DND-41 (cell line): Measurements from ENCODE around the gene KIF5A.

Experiments
- EZH2 ChIP-seq: IDR thresholded peaks from 3 replicates; pipeline ENCODE4 v1.6.1; 2012; ENCODE audit warnings: borderline replicate concordance, low read depth, mild to moderate bottlenecking, moderate library complexity, low read length, inconsistent platforms; ENCODE audit not compliant: severe bottlenecking
- TF ChIP-seq, protein P1 (sequence below): IDR thresholded peaks from 2 replicates; pipeline ENCODE4 v1.5.1; 2012; ENCODE audit warnings: borderline replicate concordance, low read length, moderate library complexity, mild to moderate bottlenecking; ENCODE audit not compliant: poor library complexity, severe bottlenecking; ENCODE audit errors: extremely low read depth

DNA sequence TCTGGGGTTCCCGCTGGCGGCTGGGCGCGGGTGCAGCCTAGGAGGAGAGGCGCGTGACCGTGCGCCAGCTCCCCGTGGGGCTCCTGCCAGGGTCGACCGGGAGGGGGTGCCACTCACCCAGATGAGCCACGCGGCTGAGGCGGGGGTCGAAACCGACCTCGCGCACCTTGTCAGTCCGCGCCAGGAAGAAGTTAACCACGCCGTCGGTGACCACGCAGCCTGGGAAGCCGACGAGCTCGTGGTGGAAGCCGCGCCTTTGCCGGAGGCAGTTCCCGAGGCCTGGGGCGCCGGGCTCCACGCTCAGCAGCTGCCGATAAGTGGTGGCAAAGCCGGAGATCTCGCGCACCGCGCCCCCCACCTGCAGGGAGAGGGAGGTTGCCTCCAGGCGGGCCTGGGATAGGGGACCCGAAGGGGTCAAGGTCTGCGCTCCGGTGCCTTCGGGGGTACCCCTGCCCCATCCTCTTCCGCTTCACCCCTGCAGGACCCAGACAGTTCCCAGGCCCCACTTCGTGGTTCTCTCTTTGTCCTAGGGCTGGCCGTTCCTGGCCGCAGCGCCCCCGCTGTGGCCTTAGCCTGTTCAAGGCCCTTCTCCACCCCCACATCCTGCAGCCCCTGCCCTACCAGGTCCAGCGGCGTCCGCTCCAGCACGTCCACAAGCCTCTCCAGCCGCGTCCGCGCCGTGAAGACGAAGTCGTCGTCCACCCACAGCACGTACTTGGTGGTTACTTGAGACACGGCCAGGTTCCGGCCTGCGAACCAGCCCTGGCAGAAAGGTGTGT lies 77.8 kb downstream of the KIF5A start:
- TF ChIP-seq, protein P1, sequence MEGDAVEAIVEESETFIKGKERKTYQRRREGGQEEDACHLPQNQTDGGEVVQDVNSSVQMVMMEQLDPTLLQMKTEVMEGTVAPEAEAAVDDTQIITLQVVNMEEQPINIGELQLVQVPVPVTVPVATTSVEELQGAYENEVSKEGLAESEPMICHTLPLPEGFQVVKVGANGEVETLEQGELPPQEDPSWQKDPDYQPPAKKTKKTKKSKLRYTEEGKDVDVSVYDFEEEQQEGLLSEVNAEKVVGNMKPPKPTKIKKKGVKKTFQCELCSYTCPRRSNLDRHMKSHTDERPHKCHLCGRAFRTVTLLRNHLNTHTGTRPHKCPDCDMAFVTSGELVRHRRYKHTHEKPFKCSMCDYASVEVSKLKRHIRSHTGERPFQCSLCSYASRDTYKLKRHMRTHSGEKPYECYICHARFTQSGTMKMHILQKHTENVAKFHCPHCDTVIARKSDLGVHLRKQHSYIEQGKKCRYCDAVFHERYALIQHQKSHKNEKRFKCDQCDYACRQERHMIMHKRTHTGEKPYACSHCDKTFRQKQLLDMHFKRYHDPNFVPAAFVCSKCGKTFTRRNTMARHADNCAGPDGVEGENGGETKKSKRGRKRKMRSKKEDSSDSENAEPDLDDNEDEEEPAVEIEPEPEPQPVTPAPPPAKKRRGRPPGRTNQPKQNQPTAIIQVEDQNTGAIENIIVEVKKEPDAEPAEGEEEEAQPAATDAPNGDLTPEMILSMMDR, result no peak
- TF ChIP-seq EZH2, result no peak
